ENCODE results near the gene MAS1. TPM values are rescaled to one million over a fixed set of nuclear protein-coding genes. Genes with fewer than 3 reads are reported as not detected.

Gene MAS1
- total RNA-seq, 4 donors from 2014 or later, result under 0.01 to 0.58 (median 0.43) TPM

DNA sequence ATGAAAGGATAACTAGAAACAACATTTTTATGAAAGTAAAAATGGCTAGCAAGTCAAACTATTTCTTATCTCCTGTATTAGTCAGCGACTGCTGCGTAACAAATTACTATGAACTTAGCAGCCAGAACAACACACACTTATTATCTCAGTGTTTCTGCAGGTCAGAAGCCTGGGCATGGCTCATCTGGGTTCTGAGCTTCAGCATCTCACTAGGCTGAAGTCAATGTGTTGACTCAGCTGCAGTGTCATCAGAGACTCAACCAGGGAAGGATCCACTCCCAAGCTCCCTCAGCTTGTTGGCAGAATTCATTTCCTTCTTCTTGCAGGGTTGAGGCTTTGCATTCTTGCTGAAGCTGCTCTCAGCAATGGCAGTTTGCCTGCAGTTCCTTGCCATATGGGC, 44.8 kb downstream of the MAS1 start:
- intact Hi-C loops (cut with DNase I; ENCODE audit: low total_unique reads), result no loop called here
- H3K27ac ChIP-seq, result peak overlapping the region; percentile 63 to 65
- H3K4me3 ChIP-seq, result no peak overlapping the region
- no peaks in the 10 kb centered on the region for H3K4me1 ChIP-seq
- no peaks in the 10 kb centered on the region for H3K9me3 ChIP-seq
- TF ChIP-seq, protein P1, sequence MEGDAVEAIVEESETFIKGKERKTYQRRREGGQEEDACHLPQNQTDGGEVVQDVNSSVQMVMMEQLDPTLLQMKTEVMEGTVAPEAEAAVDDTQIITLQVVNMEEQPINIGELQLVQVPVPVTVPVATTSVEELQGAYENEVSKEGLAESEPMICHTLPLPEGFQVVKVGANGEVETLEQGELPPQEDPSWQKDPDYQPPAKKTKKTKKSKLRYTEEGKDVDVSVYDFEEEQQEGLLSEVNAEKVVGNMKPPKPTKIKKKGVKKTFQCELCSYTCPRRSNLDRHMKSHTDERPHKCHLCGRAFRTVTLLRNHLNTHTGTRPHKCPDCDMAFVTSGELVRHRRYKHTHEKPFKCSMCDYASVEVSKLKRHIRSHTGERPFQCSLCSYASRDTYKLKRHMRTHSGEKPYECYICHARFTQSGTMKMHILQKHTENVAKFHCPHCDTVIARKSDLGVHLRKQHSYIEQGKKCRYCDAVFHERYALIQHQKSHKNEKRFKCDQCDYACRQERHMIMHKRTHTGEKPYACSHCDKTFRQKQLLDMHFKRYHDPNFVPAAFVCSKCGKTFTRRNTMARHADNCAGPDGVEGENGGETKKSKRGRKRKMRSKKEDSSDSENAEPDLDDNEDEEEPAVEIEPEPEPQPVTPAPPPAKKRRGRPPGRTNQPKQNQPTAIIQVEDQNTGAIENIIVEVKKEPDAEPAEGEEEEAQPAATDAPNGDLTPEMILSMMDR (IDR thresholded peaks at IDR 0.05), result no peak
- TF ChIP-seq POLR2A (IDR thresholded peaks at IDR 0.05), result no peak
- no peak for DNase-seq
- no peaks in the 10 kb centered on the region for H3K27me3 ChIP-seq
- H3K36me3 ChIP-seq, result no peaks in the 10 kb centered on the region

DNA sequence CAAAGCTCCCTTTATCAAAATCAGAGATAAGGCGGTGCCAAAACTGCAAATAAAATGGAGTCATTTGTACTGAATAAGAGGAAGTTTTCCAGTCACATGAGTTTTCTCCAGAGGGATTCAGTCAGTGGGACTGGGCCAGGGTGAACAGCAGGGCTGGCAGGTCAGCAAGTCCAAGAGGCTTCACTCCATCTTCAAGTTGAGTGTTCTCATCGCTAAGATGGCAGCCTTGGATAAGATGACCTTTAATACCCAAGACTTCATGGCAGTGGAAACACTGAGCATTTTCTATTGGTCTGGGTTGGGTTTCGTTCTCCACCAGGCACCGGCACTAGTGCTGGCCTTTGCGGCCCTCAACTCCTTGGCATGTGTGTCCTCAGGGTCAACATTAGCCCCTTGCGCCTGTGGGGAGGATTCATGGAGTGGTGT, 48.8 kb downstream of the MAS1 start:
- intact Hi-C loops (cut with DNase I; ENCODE audit: low total_unique reads), result no loop called here
- Histone ChIP-seq H3K4me1 (no peaks in the 10 kb centered on the region), H3K36me3 (no peaks in the 10 kb centered on the region), H3K27me3 (no peaks in the 10 kb centered on the region), H3K27ac (peak overlapping the region; percentile 16 to 43), H3K9me3 (no peaks in the 10 kb centered on the region), H3K4me3 (no peak overlapping the region)
- peak in 1 of 2 donors; percentile 40 for DNase-seq
- no peak for TF ChIP-seq POLR2A (IDR thresholded peaks at IDR 0.05)
- TF ChIP-seq, protein P1 (IDR thresholded peaks at IDR 0.05), result no peak

Other genes with a start within 250 kb of the MAS1 start
- 100 to 1,000 TPM in 3 of 4 donors, 10 to 100 TPM in 1; 34.1 to 305 (median 208) TPM for gene SOD2, start 197.7 kb upstream of the MAS1 start, total RNA-seq
- 100 to 1,000 TPM in 2 of 4 donors, 10 to 100 TPM in 2; 33.3 to 139 (median 95.9) TPM for gene WTAP, start 163.5 kb upstream of the MAS1 start, total RNA-seq
- gene ACAT2, start 128.9 kb upstream of the MAS1 start, total RNA-seq, result 10 to 100 TPM in 2 of 4 donors, 1 to 10 TPM in 2; 5.6 to 19.6 (median 11.2) TPM
- 100 to 1,000 TPM; 109 to 241 (median 170) TPM for gene TCP1, start 101.4 kb upstream of the MAS1 start, total RNA-seq
- gene MRPL18, start 100.5 kb upstream of the MAS1 start, total RNA-seq, result 10 to 100 TPM; 23.5 to 66.0 (median 46.8) TPM
- under 1 TPM in 1 of 4 donors, not detected in 3; 0.69 TPM for gene PNLDC1, start 90.7 kb upstream of the MAS1 start, total RNA-seq
- gene IGF2R, start 78.1 kb downstream of the MAS1 start, total RNA-seq, result 10 to 100 TPM; 36.5 to 91.7 (median 61.7) TPM
- gene SLC22A1, start 230.8 kb downstream of the MAS1 start, total RNA-seq, result 1 to 10 TPM in 1 of 4 donors, under 1 TPM in 1, not detected in 2; 0.35 to 5.4 TPM